Ishikawa (cell line): ENCODE measurements around the gene WIPI1.

ENCODE experiments used
- CEBPB ChIP-seq: IDR thresholded peaks from 2 replicates; pipeline ENCODE4 v1.6.1; 2012
- EP300 ChIP-seq: IDR thresholded peaks from 2 replicates; pipeline ENCODE4 v1.6.1; 2012; ENCODE audit warnings: borderline replicate concordance
- FOXM1 ChIP-seq: IDR thresholded peaks from 2 replicates; pipeline ENCODE4 v1.6.1; 2012; ENCODE audit warnings: low read depth, borderline replicate concordance
- MAX ChIP-seq: IDR thresholded peaks from 2 replicates; pipeline ENCODE4 v1.6.1; 2012
- NFIC ChIP-seq: IDR thresholded peaks from 2 replicates; pipeline ENCODE4 v1.6.1; 2012
- RAD21 ChIP-seq: IDR thresholded peaks from 2 replicates; pipeline ENCODE4 v1.6.1; 2012; ENCODE audit warnings: low read depth
- REST ChIP-seq: IDR thresholded peaks from 2 replicates; pipeline ENCODE4 v1.6.1; 2012; ENCODE audit warnings: low read depth, mild to moderate bottlenecking
- TAF1 ChIP-seq: IDR thresholded peaks from 2 replicates; pipeline ENCODE4 v1.6.1; 2012; ENCODE audit warnings: low read depth, mild to moderate bottlenecking
- TCF12 ChIP-seq: IDR thresholded peaks from 2 replicates; pipeline ENCODE4 v1.6.1; 2012; ENCODE audit warnings: low read depth
- TEAD4 ChIP-seq: IDR thresholded peaks from 2 replicates; pipeline ENCODE4 v1.6.1; 2012
- USF1 ChIP-seq: IDR thresholded peaks from 2 replicates; pipeline ENCODE4 v1.6.1; 2012
- YY1 ChIP-seq: IDR thresholded peaks from 2 replicates; pipeline ENCODE4 v1.6.1; 2012; ENCODE audit warnings: low read depth

- TF ChIP-seq MAX: no peak
- no peak for TF ChIP-seq YY1
- TF ChIP-seq CEBPB: no peak
- no peak for TF ChIP-seq EP300
- TF ChIP-seq NFIC: no peak
- TF ChIP-seq REST: no peak
- TF ChIP-seq TEAD4: no peak
- no peak for TF ChIP-seq RAD21
- TF ChIP-seq FOXM1: no peak
- TF ChIP-seq TCF12: no peak
- TF ChIP-seq USF1: no peak
- no peak for TF ChIP-seq TAF1
Observed at GRCh38 chr17:68461589-68461988, 4.3 kb upstream of the WIPI1 start.
